IMR-90 (cell line): Measurements from ENCODE around the gene TJP3. TPM values are rescaled to one million over a fixed set of nuclear protein-coding genes. Genes with fewer than 3 reads are reported as not detected.

Experiments used
- ATAC-seq: fragments of 200-7000 bp; cut with Tn5 transposase; 2 replicates; pipeline ENCODE4 v1.9.1; 2020; ENCODE audit warnings: low read depth, mild to moderate bottlenecking, moderate library complexity
- BruUV-seq: library from RNA; stranded (reverse); fragments of 400-500 nt; replicated peaks from 2 replicates; lab custom pipeline; 2021; lab: Mats Ljungman, UMichigan
- CTCF ChIA-PET: fragments of 300-600 bp; formaldehyde crosslinking; extraction: SDS; loops from one replicate; lab custom pipeline; 2021; ENCODE audit warnings: antibody characterized with exemption; lab: Yijun Ruan, JAX
- POLR2A ChIA-PET: fragments of 300-600 bp; sonication (Branson Sonifier 250); formaldehyde crosslinking; loops from one replicate; lab custom pipeline; 2022; ENCODE audit warnings: antibody characterized with exemption; ENCODE audit not compliant: unreplicated experiment; lab: Charles Lee
- DNase-seq: peaks from one replicate; pipeline ENCODE4 v3.0.0; 2013
- H2AFZ ChIP-seq: replicated peaks from 2 replicates; pipeline ENCODE3; 2013; ENCODE audit warnings: low read length, mild to moderate bottlenecking; ENCODE audit not compliant: poor library complexity
- H2AK5ac ChIP-seq: 2 replicates; pipeline ENCODE4 v1.6.1; 2013; ENCODE audit warnings: low read depth, low read length, inconsistent platforms
- H2AK9ac ChIP-seq: replicated peaks from 2 replicates; pipeline ENCODE3; 2013; ENCODE audit warnings: mild to moderate bottlenecking, low read depth, low read length, moderate library complexity; ENCODE audit not compliant: poor library complexity
- H2BK120ac ChIP-seq: 2 replicates; pipeline ENCODE4 v1.6.1; 2013; ENCODE audit warnings: low read depth, low read length, inconsistent platforms
- H2BK15ac ChIP-seq: 3 replicates; pipeline ENCODE4 v1.6.1; 2013; ENCODE audit warnings: low read depth, low read length, inconsistent platforms
- H2BK20ac ChIP-seq: 2 replicates; pipeline ENCODE4 v1.6.1; 2013; ENCODE audit warnings: low read depth, mild to moderate bottlenecking, inconsistent platforms, low read length, moderate library complexity
- H2BK5ac ChIP-seq: 2 replicates; pipeline ENCODE4 v1.6.1; 2013; ENCODE audit warnings: mild to moderate bottlenecking, low read depth, low read length, inconsistent platforms; ENCODE audit not compliant: poor library complexity, severe bottlenecking
- H3K14ac ChIP-seq: replicated peaks from 2 replicates; pipeline ENCODE4 v1.6.1; 2013; ENCODE audit warnings: low read depth, low read length, inconsistent platforms
- H3K18ac ChIP-seq: 2 replicates; pipeline ENCODE4 v1.6.1; 2013; ENCODE audit warnings: low read depth, low read length, control low read depth
- H3K23ac ChIP-seq: 2 replicates; pipeline ENCODE4 v1.6.1; 2013; ENCODE audit warnings: low read depth, low read length, inconsistent platforms
- H3K27ac ChIP-seq: 2 replicates; pipeline ENCODE4 v1.5.1; 2013; ENCODE audit warnings: mild to moderate bottlenecking, control low read depth, low read length; ENCODE audit not compliant: insufficient read depth
- H3K27me3 ChIP-seq: 2 replicates; pipeline ENCODE4 v1.6.1; 2013; ENCODE audit warnings: low read length; ENCODE audit not compliant: control insufficient read depth, insufficient read depth
- H3K36me3 ChIP-seq: 2 replicates; pipeline ENCODE4 v1.6.1; 2013; ENCODE audit warnings: low read length, mixed read lengths; ENCODE audit not compliant: control insufficient read depth, insufficient read depth
- H3K4ac ChIP-seq: 2 replicates; pipeline ENCODE4 v1.6.1; 2013; ENCODE audit warnings: low read depth, low read length, inconsistent platforms
- H3K4me1 ChIP-seq: 2 replicates; pipeline ENCODE4 v1.6.1; 2013; ENCODE audit warnings: low read length, mixed read lengths; ENCODE audit not compliant: control insufficient read depth, insufficient read depth
- H3K4me2 ChIP-seq: 2 replicates; pipeline ENCODE4 v1.6.1; 2013; ENCODE audit warnings: low read depth, mild to moderate bottlenecking, control low read depth, low read length, moderate library complexity
- H3K4me3 ChIP-seq: 2 replicates; pipeline ENCODE4 v1.5.1; 2013; ENCODE audit warnings: low read depth, mild to moderate bottlenecking, control low read depth, low read length, moderate library complexity; ENCODE audit not compliant: insufficient read depth
- H3K56ac ChIP-seq: 2 replicates; pipeline ENCODE4 v1.6.1; 2013; ENCODE audit warnings: low read length, inconsistent platforms; ENCODE audit not compliant: insufficient read depth; ENCODE audit errors: extremely low read depth
- H3K79me1 ChIP-seq, 2 experiments: 2 replicates each; pipeline ENCODE4 v1.6.1; 2013; ENCODE audit warnings: low read length in 2 of 2, inconsistent platforms in 1 of 2, low read depth in 1 of 2
- H3K9ac ChIP-seq: 2 replicates; pipeline ENCODE4 v1.6.1; 2013; ENCODE audit warnings: low read depth, low read length, control low read depth
- H3K9me1 ChIP-seq: 2 replicates; pipeline ENCODE4 v1.6.1; 2013; ENCODE audit warnings: low read length, inconsistent platforms; ENCODE audit not compliant: insufficient read depth
- H3K9me3 ChIP-seq: 2 replicates; pipeline ENCODE4 v1.6.1; 2013; ENCODE audit warnings: low read length; ENCODE audit not compliant: control insufficient read depth, insufficient read depth
- H4K20me1 ChIP-seq: 2 replicates; pipeline ENCODE4 v1.6.1; 2013; ENCODE audit warnings: low read length, inconsistent platforms; ENCODE audit not compliant: insufficient read depth
- H4K5ac ChIP-seq: 2 replicates; pipeline ENCODE4 v1.6.1; 2013; ENCODE audit warnings: mild to moderate bottlenecking, low read depth, low read length, control low read depth
- H4K8ac ChIP-seq, 2 experiments: 2 replicates each; pipeline ENCODE4 v1.6.1; 2013; ENCODE audit warnings: low read depth in 2 of 2, low read length in 2 of 2, control low read depth in 1 of 2, inconsistent platforms in 1 of 2
- H4K91ac ChIP-seq: 2 replicates; pipeline ENCODE4 v1.6.1; 2013; ENCODE audit warnings: low read depth, low read length, inconsistent platforms; ENCODE audit not compliant: insufficient read depth
- BHLHE40 ChIP-seq: fragments of 150-350 bp; IDR thresholded peaks from 2 replicates; pipeline ENCODE4 v1.6.1; 2016; ENCODE audit warnings: mild to moderate bottlenecking, low read depth, low read length
- FOS ChIP-seq: fragments of 150-350 bp; IDR thresholded peaks from 2 replicates; pipeline ENCODE4 v1.6.1; 2016; ENCODE audit warnings: low read depth, low read length
- MAFK ChIP-seq: IDR thresholded peaks from 2 replicates; pipeline ENCODE4 v1.6.1; 2012; ENCODE audit warnings: low read depth, low read length, improper control_type of control experiment
- MAZ ChIP-seq: IDR thresholded peaks from 2 replicates; pipeline ENCODE4 v1.6.1; 2012; ENCODE audit warnings: low read depth, mild to moderate bottlenecking, low read length, improper control_type of control experiment, moderate library complexity, borderline replicate concordance
- NFE2L2 ChIP-seq: fragments of 150-350 bp; IDR thresholded peaks from 2 replicates; pipeline ENCODE4 v1.6.1; 2016; ENCODE audit warnings: low read depth, mild to moderate bottlenecking, low read length
- SMC3 ChIP-seq: fragments of 150-350 bp; IDR thresholded peaks from 2 replicates; pipeline ENCODE4 v1.6.1; 2016; ENCODE audit warnings: low read depth, mild to moderate bottlenecking, antibody characterized with exemption, low read length, moderate library complexity
- WGBS, 2 experiments: methylation state at CpG; one replicate each; pipeline versions ENCODE4 v1.1.5 to v1.1.7; 2013; ENCODE audit warnings: missing lambda C conversion rate in 2 of 2; ENCODE audit not compliant: insufficient read length in 1 of 2; ENCODE audit errors: extremely low coverage in 2 of 2; 5-methylcytosine and 5-hydroxymethylcytosine counted together
- dilution Hi-C: fragments of 300-500 bp; cut with HindIII; formaldehyde crosslinking; loops from one replicate; pipeline ENCODE4 v1.14.3; 2018; ENCODE audit warnings: low sequenced_read_pairs; ENCODE audit not compliant: unreplicated experiment
- in situ Hi-C: fragments of 300-500 bp; cut with MboI; formaldehyde crosslinking; loops from 3 replicates; pipeline ENCODE4 v1.14.3; 2019; ENCODE audit warnings: low sequenced_read_pairs, inconsistent platforms, mixed read lengths
- intact Hi-C: fragments of 100-400 bp; cut with micrococcal nuclease; formaldehyde crosslinking; loops from 2 replicates; pipeline ENCODE4 v1.10.0; 2022
- polyA plus RNA-seq, 3 experiments: library from polyadenylated mRNA; depleted of rRNA; stranded (reverse); fragments of >200 nt; gene quantifications; 2 replicates each; pipeline ENCODE4 v1.2.3, GENCODE V29; 2012; ENCODE audit warnings: low replicate concordance in 1 of 3
- total RNA-seq: library from RNA; depleted of rRNA; stranded (reverse); fragments of >200 nt; gene quantifications from 2 replicates; pipeline ENCODE4 v1.2.3, GENCODE V29; 2012
- TF ChIP-seq, protein P1 (sequence below): conservative IDR thresholded peaks from 2 replicates; pipeline ENCODE4 v1.5.1; 2012; ENCODE audit warnings: mild to moderate bottlenecking, low read depth, low read length, improper control_type of control experiment

Gene TJP3
- total and polyA plus RNA-seq, 2 of the 4 experiments (the other 2 are of a cell fraction): not detected

DNA sequence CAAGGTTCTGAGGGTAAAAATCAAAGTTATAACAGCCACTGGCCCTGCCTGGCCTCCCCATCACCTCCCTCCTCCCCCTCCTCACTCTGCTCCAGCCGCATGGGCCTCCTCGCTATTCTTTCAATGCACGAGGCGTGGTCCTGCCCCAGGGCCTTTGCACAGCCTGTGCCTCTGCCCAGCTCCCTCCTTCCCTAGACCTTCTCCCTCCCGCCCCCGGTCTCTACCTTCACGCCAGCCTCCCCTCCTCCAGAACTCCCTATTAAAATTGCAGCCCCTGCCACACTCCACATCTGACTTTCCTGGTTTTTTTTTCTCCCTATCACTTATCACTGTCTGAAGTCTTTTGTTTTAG lies 60.5 kb downstream of the TJP3 start:
- no TSS peak for BruUV-seq
- Histone ChIP-seq H4K91ac (no peak overlapping the region), H2BK5ac (no peak overlapping the region), H3K9ac (no peak overlapping the region), H3K4me2 (no peak overlapping the region), H3K27ac (no peak overlapping the region), H3K27me3 (0 out of 2 replicates have a peak, but pooled peaks cover 2% of the 10 kb centered on the region), H2AK9ac (no peak overlapping the region), H2BK20ac (no peak overlapping the region), H3K4ac (no peak overlapping the region), H3K56ac (no peak overlapping the region), H4K20me1 (no peaks in the 10 kb centered on the region), H3K18ac (no peak overlapping the region), H3K79me1 (peaks cover 5 to 9% of the 10 kb centered on the region in 2 experiments; a peak in 2 of 4 replicates), H4K8ac (no peak overlapping the region), H3K4me3 (no peak overlapping the region), H2BK120ac (no peak overlapping the region), H3K9me1 (no peaks in the 10 kb centered on the region), H3K14ac (no peak overlapping the region), H4K5ac (no peak overlapping the region), H2AFZ (no peak overlapping the region), H3K4me1 (no peaks in the 10 kb centered on the region), H3K9me3 (no peaks in the 10 kb centered on the region), H2BK15ac (no peak overlapping the region), H3K36me3 (peaks cover 27% of the 10 kb centered on the region), H2AK5ac (no peak overlapping the region), H3K23ac (no peak overlapping the region)
- intact Hi-C loops: no loop called here
- in situ Hi-C loops: no loop called here
- 80% methylated on average over 5 of the region's 7 CpGs; no CpG with 5 or more reads in 1 of the 2 experiments for WGBS, 2 experiments
- TF ChIP-seq NFE2L2 (no peak), FOS (no peak), BHLHE40 (no peak), MAZ (no peak), MAFK (no peak), SMC3 (no peak)
- TF ChIP-seq, protein P1, sequence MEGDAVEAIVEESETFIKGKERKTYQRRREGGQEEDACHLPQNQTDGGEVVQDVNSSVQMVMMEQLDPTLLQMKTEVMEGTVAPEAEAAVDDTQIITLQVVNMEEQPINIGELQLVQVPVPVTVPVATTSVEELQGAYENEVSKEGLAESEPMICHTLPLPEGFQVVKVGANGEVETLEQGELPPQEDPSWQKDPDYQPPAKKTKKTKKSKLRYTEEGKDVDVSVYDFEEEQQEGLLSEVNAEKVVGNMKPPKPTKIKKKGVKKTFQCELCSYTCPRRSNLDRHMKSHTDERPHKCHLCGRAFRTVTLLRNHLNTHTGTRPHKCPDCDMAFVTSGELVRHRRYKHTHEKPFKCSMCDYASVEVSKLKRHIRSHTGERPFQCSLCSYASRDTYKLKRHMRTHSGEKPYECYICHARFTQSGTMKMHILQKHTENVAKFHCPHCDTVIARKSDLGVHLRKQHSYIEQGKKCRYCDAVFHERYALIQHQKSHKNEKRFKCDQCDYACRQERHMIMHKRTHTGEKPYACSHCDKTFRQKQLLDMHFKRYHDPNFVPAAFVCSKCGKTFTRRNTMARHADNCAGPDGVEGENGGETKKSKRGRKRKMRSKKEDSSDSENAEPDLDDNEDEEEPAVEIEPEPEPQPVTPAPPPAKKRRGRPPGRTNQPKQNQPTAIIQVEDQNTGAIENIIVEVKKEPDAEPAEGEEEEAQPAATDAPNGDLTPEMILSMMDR: no peak
- ATAC-seq: no peak
- ChIA-PET POLR2A (interaction anchor here (0.6 kb wide), 1 partner anchor 48 kb away, joined by 11 read pairs; no protein-coding TSS in a partner anchor), CTCF (no interaction called here)
- dilution Hi-C loops: no loop called here
- DNase-seq: no peak
